Measurements from ENCODE around the gene KIF1A.

The KIF1A gene

GRCh38 chr2:240746671-240747070 is 73.3 kb downstream of the KIF1A start:
- Histone ChIP-seq H3K27me3 (replicated peaks; ENCODE audit: insufficient read depth, low read length) (peaks cover 88% of the 10 kb centered on the region), H3K4me2 (ENCODE audit: low read depth, low read length) (no peak overlapping the region), H4K20me1 (ENCODE audit: insufficient read depth, low read length) (no peaks in the 10 kb centered on the region), H3K4me1 (ENCODE audit: low read length) (no peaks in the 10 kb centered on the region), H3K4me3 (ENCODE audit: low read length) (no peak overlapping the region), H3K9me3 (replicated peaks; ENCODE audit: insufficient read depth, low read length) (no peaks in the 10 kb centered on the region), H3K79me2 (ENCODE audit: low read length) (no peaks in the 10 kb centered on the region), H3F3A (ENCODE audit: insufficient read depth, low read length) (no peaks in the 10 kb centered on the region), H2AFZ (ENCODE audit: low read length) (no peak overlapping the region), H3K9ac (ENCODE audit: low read length) (no peak overlapping the region), H3K36me3 (replicated peaks; ENCODE audit: insufficient read depth, low read length) (no peaks in the 10 kb centered on the region), H3K27ac (ENCODE audit: low read length) (no peak overlapping the region), H3K9me2 (replicated peaks; ENCODE audit: insufficient read depth, low read length) (no peaks in the 10 kb centered on the region)
- no peak for TF ChIP-seq EZH2phosphoT487 (IDR thresholded peaks at IDR 0.05; ENCODE audit: low read length)
- TF ChIP-seq CTCF (IDR thresholded peaks at IDR 0.05; ENCODE audit: low read length) = no peak
- no peak for TF ChIP-seq EZH2 (optimal IDR thresholded peaks at IDR 0.05; ENCODE audit: low read depth, low read length)
- no peak for DNase-seq

DNA sequence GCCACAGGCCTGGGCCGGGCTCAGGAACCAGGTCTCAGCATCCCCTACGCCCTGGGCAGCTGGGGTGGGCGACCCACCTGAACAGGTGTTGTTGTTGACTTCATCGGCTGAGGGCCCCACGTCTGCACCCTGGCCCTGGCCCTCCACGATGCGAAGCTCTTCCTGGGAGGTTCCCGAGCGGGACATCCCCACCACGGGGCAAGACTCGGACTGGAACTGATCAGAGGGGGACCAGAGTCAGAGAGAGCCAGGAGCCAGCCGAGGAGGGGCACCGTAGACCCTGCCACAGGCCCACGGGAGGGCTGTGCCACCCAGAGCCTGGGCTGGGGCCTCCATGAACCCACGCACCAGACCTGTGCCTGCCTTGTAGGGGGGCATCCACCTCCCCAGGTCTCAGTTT is 74.1 kb downstream of the KIF1A start:
- H3K9me3 ChIP-seq (replicated peaks; ENCODE audit: insufficient read depth, low read length) = no peaks in the 10 kb centered on the region
- TF ChIP-seq CTCF (IDR thresholded peaks at IDR 0.05; ENCODE audit: low read length) = no peak
- no peak for TF ChIP-seq EZH2phosphoT487 (IDR thresholded peaks at IDR 0.05; ENCODE audit: low read length)
- TF ChIP-seq EZH2 (optimal IDR thresholded peaks at IDR 0.05; ENCODE audit: low read depth, low read length) = no peak
- H4K20me1 ChIP-seq (ENCODE audit: insufficient read depth, low read length) = no peaks in the 10 kb centered on the region
- H3K9ac ChIP-seq (ENCODE audit: low read length) = no peak overlapping the region
- no peak overlapping the region for H3K27ac ChIP-seq (ENCODE audit: low read length)
- H3K79me2 ChIP-seq (ENCODE audit: low read length) = no peaks in the 10 kb centered on the region
- H3K4me1 ChIP-seq (ENCODE audit: low read length) = no peaks in the 10 kb centered on the region
- H2AFZ ChIP-seq (ENCODE audit: low read length) = no peak overlapping the region
- no peak overlapping the region for H3K4me3 ChIP-seq (ENCODE audit: low read length)
- peaks cover 93% of the 10 kb centered on the region for H3K27me3 ChIP-seq (replicated peaks; ENCODE audit: insufficient read depth, low read length)
- no peak for DNase-seq
- no peaks in the 10 kb centered on the region for H3F3A ChIP-seq (ENCODE audit: insufficient read depth, low read length)
- no peaks in the 10 kb centered on the region for H3K9me2 ChIP-seq (replicated peaks; ENCODE audit: insufficient read depth, low read length)
- H3K4me2 ChIP-seq (ENCODE audit: low read depth, low read length) = no peak overlapping the region
- no peaks in the 10 kb centered on the region for H3K36me3 ChIP-seq (replicated peaks; ENCODE audit: insufficient read depth, low read length)

- Histone ChIP-seq H3F3A (ENCODE audit: insufficient read depth, low read length) (no peaks in the 10 kb centered on the region), H3K9ac (ENCODE audit: low read length) (no peak overlapping the region), H3K9me3 (replicated peaks; ENCODE audit: insufficient read depth, low read length) (no peaks in the 10 kb centered on the region), H3K4me1 (ENCODE audit: low read length) (no peaks in the 10 kb centered on the region), H2AFZ (ENCODE audit: low read length) (no peak overlapping the region), H4K20me1 (ENCODE audit: insufficient read depth, low read length) (no peaks in the 10 kb centered on the region), H3K4me2 (ENCODE audit: low read depth, low read length) (no peak overlapping the region), H3K79me2 (ENCODE audit: low read length) (no peaks in the 10 kb centered on the region), H3K4me3 (ENCODE audit: low read length) (no peak overlapping the region), H3K9me2 (replicated peaks; ENCODE audit: insufficient read depth, low read length) (no peaks in the 10 kb centered on the region), H3K27me3 (replicated peaks; ENCODE audit: insufficient read depth, low read length) (peaks cover 93% of the 10 kb centered on the region), H3K36me3 (replicated peaks; ENCODE audit: insufficient read depth, low read length) (no peaks in the 10 kb centered on the region), H3K27ac (ENCODE audit: low read length) (no peak overlapping the region)
- no peak for TF ChIP-seq EZH2 (optimal IDR thresholded peaks at IDR 0.05; ENCODE audit: low read depth, low read length)
- no peak for TF ChIP-seq EZH2phosphoT487 (IDR thresholded peaks at IDR 0.05; ENCODE audit: low read length)
- TF ChIP-seq CTCF (IDR thresholded peaks at IDR 0.05; ENCODE audit: low read length) = no peak
- DNase-seq = no peak
Measured at GRCh38 chr2:240745456-240745855, 74.6 kb downstream of the KIF1A start.

Data from MM.1S (cell line).